Measurements from ENCODE around the gene ATL1. TPM values are rescaled to one million over a fixed set of nuclear protein-coding genes. Genes with fewer than 3 reads are reported as not detected.

The ATL1 gene
- total RNA-seq, result 1 to 10 TPM in 1 of 2 experiments, under 1 TPM in 1; 0.64 to 1.6 TPM
- polyA plus RNA-seq, result 1 to 10 TPM; 1.6 to 2.1 TPM

GRCh38 chr14:50559990-50560930 lies at the start of gene ATL1:
TSS of gene ATL1 (plus strand) at chr14:50560145. CDS start at chr14:50560266, 121 bp downstream.
- POLR2A ChIA-PET (ENCODE audit: partially characterized antibody), result interaction anchor here (1.2 kb wide), 1 partner anchor 28 kb away, joined by 3 read pairs; the partner anchor contains the start of gene MAP4K5
- H3K9me3 ChIP-seq (ENCODE audit: control insufficient read depth in 1 of 2, low read length in 2 of 2), result no peaks in the 10 kb centered on the region
- H3K27ac ChIP-seq (ENCODE audit: low read depth, low read length), result no peak within 1 kb of the TSS
- H3K4me3 Mint-ChIP-seq, result peak within 1 kb of the TSS; percentile 79 to 92 (median 86)
- peak within 1 kb of the TSS; percentile 36 to 48 for H3K4me3 ChIP-seq (ENCODE audit: low read length in 2 of 2)
- H3K27ac Mint-ChIP-seq, result peak within 1 kb of the TSS in 1 of 7 donors; percentile 50
- peaks cover 4 to 16% (median 11%) of the 10 kb centered on the region in 4 donors for H3K4me1 Mint-ChIP-seq
- peaks cover 0 to 2% (median 0%) of the 10 kb centered on the region in 8 donors for H3K9me3 Mint-ChIP-seq
- H3K36me3 ChIP-seq (ENCODE audit: insufficient read depth, low read length), result no peaks in the 10 kb centered on the region
- intact Hi-C loops (cut with micrococcal nuclease), result no loop called here
- H3K36me3 Mint-ChIP-seq, result no peaks in the 10 kb centered on the region
- peak; percentile 28 to 46 (median 36) for DNase-seq
- peaks cover 28% of the 10 kb centered on the region for H3K27me3 ChIP-seq (ENCODE audit: insufficient read depth, low read length)
- H3K4me1 ChIP-seq (ENCODE audit: insufficient read depth, low read length), result peaks cover 17% of the 10 kb centered on the region
- CTCF ChIA-PET (ENCODE audit: partially characterized antibody), result interaction anchor here (0.9 to 1.1 kb wide), 2 partner anchors 18 to 28 kb away, joined by 3 read pairs; partner anchors contain the start of gene MAP4K5
- peaks cover 33 to 47% of the 10 kb centered on the region in 2 donors for H3K27me3 Mint-ChIP-seq

DNA sequence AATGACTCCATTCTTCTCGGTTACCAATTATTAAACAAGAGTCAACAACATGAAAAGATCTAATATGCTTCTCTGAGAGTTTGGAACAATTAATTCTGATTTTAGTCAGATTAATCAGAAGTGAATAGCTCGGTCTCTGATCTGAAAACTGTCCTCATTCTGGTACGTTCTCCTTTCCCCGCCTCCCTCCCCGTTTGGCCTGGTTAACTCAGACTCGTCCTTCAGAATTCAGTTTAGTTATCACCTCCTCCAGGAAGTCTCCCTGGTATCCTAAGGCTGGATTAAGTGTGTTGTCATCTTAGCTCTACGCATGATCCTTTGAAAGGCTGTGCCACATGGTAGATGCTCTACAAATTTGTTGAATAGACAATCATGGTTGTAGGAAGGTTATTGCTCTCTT lies 49.8 kb upstream of the ATL1 start:
- ChIA-PET CTCF (ENCODE audit: partially characterized antibody) (no interaction called here), POLR2A (ENCODE audit: partially characterized antibody) (no interaction called here)
- intact Hi-C loops (cut with micrococcal nuclease), result no loop called here
- Histone ChIP-seq H3K27ac (ENCODE audit: low read depth, low read length) (no peak overlapping the region), H3K36me3 (ENCODE audit: insufficient read depth, low read length) (no peaks in the 10 kb centered on the region), H3K4me1 (ENCODE audit: insufficient read depth, low read length) (no peaks in the 10 kb centered on the region), H3K4me3 (ENCODE audit: low read length in 2 of 2) (no peak overlapping the region), H3K27me3 (ENCODE audit: insufficient read depth, low read length) (no peaks in the 10 kb centered on the region), H3K9me3 (ENCODE audit: control insufficient read depth in 1 of 2, low read length in 2 of 2) (no peaks in the 10 kb centered on the region)
- Mint-ChIP-seq H3K4me1 (peaks cover 21 to 33% (median 29%) of the 10 kb centered on the region in 4 donors), H3K27me3 (no peaks in the 10 kb centered on the region), H3K36me3 (peaks cover 5 to 7% of the 10 kb centered on the region in 2 donors), H3K4me3 (no peak overlapping the region), H3K9me3 (no peaks in the 10 kb centered on the region), H3K27ac (no peak overlapping the region)
- no peak for DNase-seq

DNA sequence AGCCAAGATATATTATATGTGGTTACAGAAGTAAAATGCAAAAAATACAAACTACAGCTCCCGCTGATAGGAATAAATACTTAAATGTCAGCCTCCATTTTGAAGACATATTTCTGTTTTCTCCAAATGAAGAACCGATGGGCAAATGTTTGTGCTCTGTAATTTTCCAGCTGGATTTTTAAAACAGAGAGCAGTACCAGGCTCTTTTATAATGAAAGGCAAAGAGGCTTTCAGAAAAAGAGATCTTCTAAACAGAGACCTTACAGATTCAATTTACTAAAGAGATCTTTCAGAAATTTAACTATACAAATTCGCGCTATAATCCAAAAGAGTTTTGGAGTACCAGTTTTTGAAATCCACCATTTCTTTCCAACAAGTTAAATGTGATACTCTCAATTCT lies 47.5 kb upstream of the ATL1 start:
- POLR2A ChIA-PET (ENCODE audit: partially characterized antibody), result no interaction called here
- H3K27me3 ChIP-seq (ENCODE audit: insufficient read depth, low read length), result no peaks in the 10 kb centered on the region

DNA sequence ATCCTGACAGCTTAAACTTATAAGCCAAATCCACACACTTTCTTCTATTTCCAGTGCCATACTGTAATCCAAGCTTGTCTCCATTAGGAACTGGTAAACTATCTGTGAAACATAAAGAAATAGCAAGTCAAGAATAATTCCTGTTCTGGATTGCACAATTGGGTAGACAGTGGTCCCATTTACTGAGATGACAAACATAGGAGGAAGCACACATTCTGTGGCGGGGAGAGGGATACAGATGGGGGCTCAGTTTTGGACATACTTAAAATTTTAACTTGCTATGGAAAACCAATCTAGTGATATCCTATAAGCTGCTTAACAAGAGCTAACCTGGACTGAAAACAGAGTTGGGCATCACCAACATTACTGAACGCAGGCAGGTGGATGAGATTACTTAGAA lies 43.9 kb upstream of the ATL1 start:
- intact Hi-C loops (cut with micrococcal nuclease), result no loop called here
- Histone ChIP-seq H3K27me3 (ENCODE audit: insufficient read depth, low read length) (no peaks in the 10 kb centered on the region), H3K4me1 (ENCODE audit: insufficient read depth, low read length) (peaks cover 4% of the 10 kb centered on the region), H3K9me3 (ENCODE audit: control insufficient read depth in 1 of 2, low read length in 2 of 2) (no peaks in the 10 kb centered on the region), H3K36me3 (ENCODE audit: insufficient read depth, low read length) (no peaks in the 10 kb centered on the region), H3K4me3 (ENCODE audit: low read length in 2 of 2) (no peak overlapping the region), H3K27ac (ENCODE audit: low read depth, low read length) (no peak overlapping the region)
- Mint-ChIP-seq H3K36me3 (peaks cover 3 to 12% of the 10 kb centered on the region in 2 donors), H3K4me3 (no peak overlapping the region), H3K4me1 (peaks cover 12 to 19% (median 16%) of the 10 kb centered on the region in 4 donors), H3K27me3 (no peaks in the 10 kb centered on the region), H3K27ac (no peak overlapping the region), H3K9me3 (no peaks in the 10 kb centered on the region)
- DNase-seq, result no peak
- POLR2A ChIA-PET (ENCODE audit: partially characterized antibody), result no interaction called here
- CTCF ChIA-PET (ENCODE audit: partially characterized antibody), result no interaction called here

More for the DNA sequence above, 47.5 kb upstream of the ATL1 start:
- H3K4me3 ChIP-seq (ENCODE audit: low read length in 2 of 2), result no peak overlapping the region
- no peaks in the 10 kb centered on the region for H3K9me3 ChIP-seq (ENCODE audit: control insufficient read depth in 1 of 2, low read length in 2 of 2)
- DNase-seq, result no peak
- H3K27ac ChIP-seq (ENCODE audit: low read depth, low read length), result no peak overlapping the region
- no peaks in the 10 kb centered on the region for H3K36me3 ChIP-seq (ENCODE audit: insufficient read depth, low read length)
- CTCF ChIA-PET (ENCODE audit: partially characterized antibody), result no interaction called here
- intact Hi-C loops (cut with micrococcal nuclease), result no loop called here
- Mint-ChIP-seq H3K27ac (no peak overlapping the region), H3K9me3 (no peaks in the 10 kb centered on the region), H3K4me1 (peaks cover 18 to 25% (median 22%) of the 10 kb centered on the region in 4 donors), H3K27me3 (no peaks in the 10 kb centered on the region), H3K36me3 (peaks cover 5 to 10% of the 10 kb centered on the region in 2 donors), H3K4me3 (no peak overlapping the region)
- no peaks in the 10 kb centered on the region for H3K4me1 ChIP-seq (ENCODE audit: insufficient read depth, low read length)

GRCh38 chr14:50520947-50521815 lies 38.8 kb upstream of the ATL1 start:
- intact Hi-C loops (cut with micrococcal nuclease), result no loop called here
- no peaks in the 10 kb centered on the region for H3K27me3 Mint-ChIP-seq
- H3K36me3 Mint-ChIP-seq, result peaks cover 3 to 10% of the 10 kb centered on the region in 2 donors
- peak overlapping the region; percentile 13 to 83 (median 68) for H3K4me3 Mint-ChIP-seq
- ChIA-PET POLR2A (ENCODE audit: partially characterized antibody) (interaction anchor here (0.6 to 1.0 kb wide), 2 partner anchors 294 to 900 kb away, joined by 3 read pairs; no protein-coding TSS in a partner anchor), CTCF (ENCODE audit: partially characterized antibody) (interaction anchor here (0.5 to 1.5 kb wide), 2 partner anchors 20 to 125 kb away, joined by 4 to 6 read pairs; no protein-coding TSS in a partner anchor)
- Histone ChIP-seq H3K4me1 (ENCODE audit: insufficient read depth, low read length) (peaks cover 47% of the 10 kb centered on the region), H3K4me3 (ENCODE audit: low read length in 2 of 2) (no peak overlapping the region), H3K27me3 (ENCODE audit: insufficient read depth, low read length) (no peaks in the 10 kb centered on the region), H3K9me3 (ENCODE audit: control insufficient read depth in 1 of 2, low read length in 2 of 2) (no peaks in the 10 kb centered on the region), H3K36me3 (ENCODE audit: insufficient read depth, low read length) (no peaks in the 10 kb centered on the region), H3K27ac (ENCODE audit: low read depth, low read length) (peak overlapping the region; percentile 45)
- peaks cover 47 to 54% (median 50%) of the 10 kb centered on the region in 4 donors for H3K4me1 Mint-ChIP-seq
- H3K27ac Mint-ChIP-seq, result peak overlapping the region; percentile 7 to 86 (median 83)
- no peaks in the 10 kb centered on the region for H3K9me3 Mint-ChIP-seq
- DNase-seq, result peak in 1 of 5 donors; percentile 44

DNA sequence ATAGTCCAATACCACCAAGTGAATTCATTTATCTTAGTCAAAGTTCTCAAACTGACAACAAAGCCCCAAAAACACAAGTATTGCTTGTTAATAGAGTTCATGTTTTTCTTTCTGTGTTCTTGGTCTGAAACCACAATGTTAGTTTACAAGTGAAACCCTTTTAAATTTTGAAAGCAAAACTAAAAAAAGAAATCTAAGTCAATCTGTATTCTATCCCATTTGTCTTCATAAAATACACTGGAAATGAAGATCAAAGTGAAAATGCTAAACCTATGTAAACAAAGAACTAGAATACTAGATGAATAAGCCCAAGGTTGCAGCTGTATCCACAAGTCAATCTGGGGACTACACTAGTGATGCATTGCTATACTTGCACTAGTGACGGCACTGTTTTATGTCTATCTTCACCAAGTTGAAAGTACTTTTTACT lies 38.0 kb upstream of the ATL1 start:
- ChIA-PET POLR2A (ENCODE audit: partially characterized antibody) (no interaction called here), CTCF (ENCODE audit: partially characterized antibody) (interaction anchor here (0.5 to 2.0 kb wide), 3 partner anchors 19 to 201 kb away, joined by 4 to 8 read pairs (median 6); no protein-coding TSS in a partner anchor)
- Mint-ChIP-seq H3K36me3 (peaks cover 3 to 6% of the 10 kb centered on the region in 2 donors), H3K27ac (peak overlapping the region; percentile 32 to 86 (median 84)), H3K4me3 (peak overlapping the region; percentile 34 to 83 (median 68)), H3K27me3 (no peaks in the 10 kb centered on the region), H3K9me3 (no peaks in the 10 kb centered on the region), H3K4me1 (peaks cover 50 to 59% (median 55%) of the 10 kb centered on the region in 4 donors)
- intact Hi-C loops (cut with micrococcal nuclease), result no loop called here
- Histone ChIP-seq H3K4me3 (ENCODE audit: low read length in 2 of 2) (peak overlapping the region in 1 of 2 donors; percentile 4), H3K36me3 (ENCODE audit: insufficient read depth, low read length) (no peaks in the 10 kb centered on the region), H3K9me3 (ENCODE audit: control insufficient read depth in 1 of 2, low read length in 2 of 2) (no peaks in the 10 kb centered on the region), H3K4me1 (ENCODE audit: insufficient read depth, low read length) (peaks cover 47% of the 10 kb centered on the region), H3K27me3 (ENCODE audit: insufficient read depth, low read length) (no peaks in the 10 kb centered on the region), H3K27ac (ENCODE audit: low read depth, low read length) (peak overlapping the region; percentile 45)
- peak in 3 of 5 donors; percentile 12 to 28 (median 26) for DNase-seq
